ENCODE measurements around the gene CLNK.
A peak's percentile ranks its signal among the peaks of the same experiment; 100 is the strongest.

CLNK gene

DNA sequence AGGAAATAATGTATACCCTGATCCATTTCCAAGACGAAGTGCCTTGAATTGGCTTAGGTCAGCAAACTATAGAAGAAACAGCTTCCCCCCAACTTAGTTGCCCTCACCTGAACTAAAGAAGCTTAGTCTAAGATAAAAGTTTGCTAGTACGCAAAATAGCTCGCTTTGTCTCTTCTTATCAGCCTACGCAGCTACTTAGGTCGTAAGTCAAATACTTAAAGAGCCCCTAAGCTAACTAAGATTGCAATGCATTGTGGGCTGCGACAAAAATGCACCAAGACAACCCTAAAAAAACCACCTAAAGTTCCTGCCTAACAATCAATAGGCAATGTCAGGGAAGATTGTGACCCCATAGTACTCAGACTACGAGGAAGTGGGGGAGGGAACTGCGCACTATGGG lies 12.8 kb downstream of the CLNK start:
- ChIA-PET CTCF (no interaction called here), POLR2A (ENCODE audit: low non-redundant PET) (no interaction called here)
- TF ChIP-seq CTCF (conservative IDR thresholded peaks at IDR 0.05; ENCODE audit: low read depth): no peak
- no peak for DNase-seq (ENCODE audit: low spot score)
- H3K27ac ChIP-seq: no peak overlapping the region

- CTCF ChIA-PET: no interaction called here
- POLR2A ChIA-PET (ENCODE audit: low non-redundant PET): no interaction called here
- no peak overlapping the region for H3K27ac ChIP-seq
- no peak for DNase-seq (ENCODE audit: low spot score)
- TF ChIP-seq CTCF (conservative IDR thresholded peaks at IDR 0.05; ENCODE audit: low read depth): no peak
Observed at GRCh38 chr4:10671366-10671765, 13.2 kb downstream of the CLNK start.

- CTCF ChIA-PET: interaction anchor here (0.7 kb wide), 1 partner anchor 470 kb away, joined by 4 read pairs; no protein-coding TSS in a partner anchor
Observed at GRCh38 chr4:10670321-10670720, 14.2 kb downstream of the CLNK start.

DNA sequence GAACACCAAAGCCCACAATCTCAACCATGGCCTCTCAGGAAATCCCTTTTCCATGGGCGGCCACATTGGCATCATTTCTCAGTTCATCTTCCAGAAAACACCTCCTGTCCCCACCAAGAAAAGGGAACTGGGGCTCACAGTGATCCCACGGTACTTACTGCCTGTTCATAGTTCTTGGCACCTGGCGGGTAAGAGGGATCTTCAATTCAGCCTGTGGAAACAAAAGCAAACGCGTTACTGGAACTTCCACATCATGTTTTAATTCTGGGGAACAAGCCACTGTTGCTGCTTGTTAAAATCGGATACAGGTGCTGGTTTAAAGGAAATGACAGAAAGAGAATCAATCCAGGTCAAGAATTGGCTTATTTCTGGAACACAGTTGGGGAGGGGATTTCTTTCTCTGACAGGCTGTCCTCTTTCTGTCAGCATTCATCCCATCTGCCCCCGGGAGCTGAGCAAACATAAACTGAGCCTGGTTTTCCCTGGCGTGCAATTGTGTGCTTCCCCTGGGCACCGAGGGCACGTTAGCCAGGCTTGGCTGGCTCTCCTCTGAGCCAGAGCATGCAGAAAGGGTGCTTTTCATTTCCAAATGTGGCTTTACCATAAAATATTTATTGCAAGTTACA lies 16.8 kb downstream of the CLNK start:
- H3K27ac ChIP-seq: no peak overlapping the region
- TF ChIP-seq CTCF (conservative IDR thresholded peaks at IDR 0.05; ENCODE audit: low read depth): no peak
- DNase-seq (ENCODE audit: low spot score): no peak
- ChIA-PET POLR2A (ENCODE audit: low non-redundant PET) (no interaction called here), CTCF (no interaction called here)

More at GRCh38 chr4:10670321-10670720, 14.2 kb downstream of the CLNK start:
- no peak overlapping the region for H3K27ac ChIP-seq
- TF ChIP-seq CTCF (conservative IDR thresholded peaks at IDR 0.05; ENCODE audit: low read depth): no peak
- no peak for DNase-seq (ENCODE audit: low spot score)
- POLR2A ChIA-PET (ENCODE audit: low non-redundant PET): no interaction called here

DNA sequence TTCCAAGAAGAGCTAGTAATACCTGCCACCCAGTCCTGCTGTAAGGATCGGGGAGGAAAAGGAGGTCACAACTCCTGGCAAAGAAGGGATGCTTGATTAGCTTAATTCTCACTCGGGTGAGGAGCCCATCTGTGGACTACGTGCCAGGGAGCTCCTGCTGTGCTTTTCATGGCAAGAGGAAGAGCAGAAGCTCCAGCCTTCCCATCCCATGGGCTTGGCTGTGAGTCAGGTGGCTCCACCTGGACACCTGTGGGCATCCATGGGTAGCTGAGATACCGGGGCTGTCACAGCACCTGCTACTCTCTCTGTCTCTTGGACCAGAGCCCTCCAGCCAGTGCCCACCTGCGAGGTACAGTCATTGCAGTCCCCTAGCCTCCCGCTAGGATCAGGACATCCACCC lies 18.0 kb downstream of the CLNK start:
- ChIA-PET CTCF (no interaction called here), POLR2A (ENCODE audit: low non-redundant PET) (no interaction called here)
- TF ChIP-seq CTCF (conservative IDR thresholded peaks at IDR 0.05; ENCODE audit: low read depth): no peak
- H3K27ac ChIP-seq: no peak overlapping the region
- DNase-seq (ENCODE audit: low spot score): no peak

GRCh38 chr4:10664408-10664807 lies 20.2 kb downstream of the CLNK start:
- ChIA-PET POLR2A (ENCODE audit: low non-redundant PET) (no interaction called here), CTCF (interaction anchor here (0.5 kb wide), 1 partner anchor 433 kb away, joined by 3 read pairs; no protein-coding TSS in a partner anchor)
- TF ChIP-seq CTCF (conservative IDR thresholded peaks at IDR 0.05; ENCODE audit: low read depth): no peak
- DNase-seq (ENCODE audit: low spot score): peak; percentile 21
- no peak overlapping the region for H3K27ac ChIP-seq
